K562 (cell line): ENCODE results near the gene TNFSF9. TPM values are rescaled to one million over a fixed set of nuclear protein-coding genes. Genes with fewer than 3 reads are reported as not detected.

Experiments
- ARHGAP35 ChIP-seq: fragments of 450-650 bp; IDR thresholded peaks from 2 replicates; pipeline ENCODE4 v1.6.1; 2018; ENCODE audit not compliant: partially characterized antibody
- ASH1L ChIP-seq: fragments of 450-650 bp; IDR thresholded peaks from 2 replicates; pipeline ENCODE4 v1.6.1; 2018; ENCODE audit warnings: borderline replicate concordance, mild to moderate bottlenecking, low read depth; ENCODE audit not compliant: partially characterized antibody
- DNMT1 ChIP-seq: fragments of 450-650 bp; IDR thresholded peaks from 2 replicates; pipeline ENCODE4 v1.6.1; 2016; ENCODE audit warnings: antibody characterized with exemption, mild to moderate bottlenecking
- E4F1 ChIP-seq: fragments of 250-450 bp; sonication (Bioruptor Pico); IDR thresholded peaks from 2 replicates; pipeline ENCODE4 v1.5.0; 2021; ENCODE audit warnings: mild to moderate bottlenecking, borderline replicate concordance
- ELF4 ChIP-seq: fragments of 450-650 bp; formaldehyde crosslinking; IDR thresholded peaks from 2 replicates; pipeline ENCODE4 v1.4.0; 2022; ENCODE audit warnings: missing genetic modification characterization
- MTA1 ChIP-seq: fragments of 450-650 bp; IDR thresholded peaks from 2 replicates; pipeline ENCODE4 v1.6.1; 2017; ENCODE audit warnings: borderline replicate concordance
- NFIC ChIP-seq: fragments of 450-650 bp; IDR thresholded peaks from 2 replicates; pipeline ENCODE4 v1.6.1; 2017; ENCODE audit warnings: mild to moderate bottlenecking, inconsistent platforms
- NKRF ChIP-seq: fragments of 450-650 bp; IDR thresholded peaks from 2 replicates; pipeline ENCODE4 v1.6.1; 2016; ENCODE audit warnings: borderline replicate concordance
- OTX1 ChIP-seq: fragments of 450-650 bp; formaldehyde crosslinking; IDR thresholded peaks from 2 replicates; pipeline ENCODE4 v1.4.0; 2022; ENCODE audit warnings: mild to moderate bottlenecking
- PHB2 ChIP-seq: fragments of 450-650 bp; IDR thresholded peaks from 2 replicates; pipeline ENCODE4 v1.6.1; 2017; ENCODE audit warnings: low read depth
- RBM39 ChIP-seq: fragments of 200-400 bp; formaldehyde crosslinking; optimal IDR thresholded peaks from 2 replicates; pipeline ENCODE3; 2018; ENCODE audit warnings: low read depth, low read length
- ZBTB5 ChIP-seq: fragments of 450-650 bp; IDR thresholded peaks from 2 replicates; pipeline ENCODE4 v1.6.1; 2017; ENCODE audit warnings: antibody characterized with exemption
- polyA plus RNA-seq, 8 experiments: library from polyadenylated mRNA; depleted of rRNA in 4 of 8; stranded (reverse) in 5 of 8; unstranded in 3 of 8; fragments of >200 nt; fragmentation: Nextera tagmentation in 2 of 8; fragmentation: Illumina TruSeq in 1 of 8; extraction: Ambion mirVana in 2 of 8; extraction: Trizol in 1 of 8; gene quantifications; 2 replicates each; pipeline versions ENCODE4 v1.2.1 to v1.2.3, GENCODE V29; 2011 to 2014; ENCODE audit warnings: inconsistent platforms in 1 of 8, missing spikeins in 1 of 8
- total RNA-seq, 7 experiments: library from RNA; depleted of rRNA in 6 of 7; stranded (reverse); fragments of >200 nt in 6 of 7; fragmentation: Illumina TruSeq in 2 of 7; extraction: Trizol in 2 of 7; gene quantifications; 2 replicates each; pipeline versions ENCODE4 v1.2.1 to v1.2.3, GENCODE V29; 2011 to 2021; ENCODE audit warnings: low replicate concordance in 1 of 7
- TF ChIP-seq, protein P1 (sequence below): sonication (generic); formaldehyde crosslinking; IDR thresholded peaks from 2 replicates; pipeline ENCODE4 v1.8.0; 2022; ENCODE audit warnings: mild to moderate bottlenecking, missing genetic modification reagents
- TF ChIP-seq, protein P2 (sequence below): sonication (generic); formaldehyde crosslinking; IDR thresholded peaks from 2 replicates; pipeline ENCODE4 v1.8.1; 2023; ENCODE audit warnings: mild to moderate bottlenecking, missing genetic modification reagents

TNFSF9 gene
- total and polyA plus RNA-seq, 9 of the 15 experiments (the other 6 are each of a cell fraction or from before 2014, with no cell fraction given): 1.4 to 17.9 (median 6.5) TPM

DNA sequence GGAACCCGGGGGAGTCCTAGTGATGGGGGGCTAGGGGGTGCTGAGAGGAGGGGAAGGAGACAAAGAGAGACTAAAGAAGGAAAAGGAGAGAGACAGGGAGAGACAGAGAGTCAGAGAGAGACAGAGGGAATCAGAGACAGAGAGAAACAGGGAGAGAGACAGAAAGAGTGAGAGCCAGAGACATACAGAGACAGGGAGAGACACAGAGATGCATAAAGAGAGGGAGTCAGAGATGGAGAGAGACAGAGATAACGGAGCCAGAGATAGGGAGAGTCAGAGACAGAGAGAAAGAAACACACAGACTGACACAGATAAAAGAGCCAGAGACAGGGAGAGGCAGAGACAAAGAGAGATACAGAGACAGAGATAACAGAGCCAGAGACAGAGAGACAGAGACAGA, 1.5 kb upstream of the TNFSF9 start (continued):
- 0 out of 2 replicates have a peak, but pooled peaks have one; percentile 52 for TF ChIP-seq NKRF
- peak; percentile 5; the same call in 1 of the 2 replicates for TF ChIP-seq OTX1 (CRISPR knock-in tag)
- peak; percentile 4; the same call in 1 of the 2 replicates for TF ChIP-seq NFIC
- TF ChIP-seq DNMT1: 0 out of 2 replicates have a peak, but pooled peaks have one; percentile 62
- TF ChIP-seq RBM39: no peak
- TF ChIP-seq, protein P1, sequence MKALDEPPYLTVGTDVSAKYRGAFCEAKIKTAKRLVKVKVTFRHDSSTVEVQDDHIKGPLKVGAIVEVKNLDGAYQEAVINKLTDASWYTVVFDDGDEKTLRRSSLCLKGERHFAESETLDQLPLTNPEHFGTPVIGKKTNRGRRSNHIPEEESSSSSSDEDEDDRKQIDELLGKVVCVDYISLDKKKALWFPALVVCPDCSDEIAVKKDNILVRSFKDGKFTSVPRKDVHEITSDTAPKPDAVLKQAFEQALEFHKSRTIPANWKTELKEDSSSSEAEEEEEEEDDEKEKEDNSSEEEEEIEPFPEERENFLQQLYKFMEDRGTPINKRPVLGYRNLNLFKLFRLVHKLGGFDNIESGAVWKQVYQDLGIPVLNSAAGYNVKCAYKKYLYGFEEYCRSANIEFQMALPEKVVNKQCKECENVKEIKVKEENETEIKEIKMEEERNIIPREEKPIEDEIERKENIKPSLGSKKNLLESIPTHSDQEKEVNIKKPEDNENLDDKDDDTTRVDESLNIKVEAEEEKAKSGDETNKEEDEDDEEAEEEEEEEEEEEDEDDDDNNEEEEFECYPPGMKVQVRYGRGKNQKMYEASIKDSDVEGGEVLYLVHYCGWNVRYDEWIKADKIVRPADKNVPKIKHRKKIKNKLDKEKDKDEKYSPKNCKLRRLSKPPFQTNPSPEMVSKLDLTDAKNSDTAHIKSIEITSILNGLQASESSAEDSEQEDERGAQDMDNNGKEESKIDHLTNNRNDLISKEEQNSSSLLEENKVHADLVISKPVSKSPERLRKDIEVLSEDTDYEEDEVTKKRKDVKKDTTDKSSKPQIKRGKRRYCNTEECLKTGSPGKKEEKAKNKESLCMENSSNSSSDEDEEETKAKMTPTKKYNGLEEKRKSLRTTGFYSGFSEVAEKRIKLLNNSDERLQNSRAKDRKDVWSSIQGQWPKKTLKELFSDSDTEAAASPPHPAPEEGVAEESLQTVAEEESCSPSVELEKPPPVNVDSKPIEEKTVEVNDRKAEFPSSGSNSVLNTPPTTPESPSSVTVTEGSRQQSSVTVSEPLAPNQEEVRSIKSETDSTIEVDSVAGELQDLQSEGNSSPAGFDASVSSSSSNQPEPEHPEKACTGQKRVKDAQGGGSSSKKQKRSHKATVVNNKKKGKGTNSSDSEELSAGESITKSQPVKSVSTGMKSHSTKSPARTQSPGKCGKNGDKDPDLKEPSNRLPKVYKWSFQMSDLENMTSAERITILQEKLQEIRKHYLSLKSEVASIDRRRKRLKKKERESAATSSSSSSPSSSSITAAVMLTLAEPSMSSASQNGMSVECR (CRISPR knock-in tag): no peak
- 0 out of 2 replicates have a peak, but pooled peaks have one; percentile 38 for TF ChIP-seq PHB2
- peak; percentile 73 for TF ChIP-seq ARHGAP35
- TF ChIP-seq E4F1 (CRISPR knock-in tag): no peak
- peak; percentile 43; the same call in 1 of the 2 replicates for TF ChIP-seq ZBTB5
- peak; percentile 61; the same call in 1 of the 2 replicates for TF ChIP-seq MTA1
- TF ChIP-seq ELF4 (CRISPR knock-in tag): peak; percentile 35; the same call in 1 of the 2 replicates
- TF ChIP-seq, protein P2, sequence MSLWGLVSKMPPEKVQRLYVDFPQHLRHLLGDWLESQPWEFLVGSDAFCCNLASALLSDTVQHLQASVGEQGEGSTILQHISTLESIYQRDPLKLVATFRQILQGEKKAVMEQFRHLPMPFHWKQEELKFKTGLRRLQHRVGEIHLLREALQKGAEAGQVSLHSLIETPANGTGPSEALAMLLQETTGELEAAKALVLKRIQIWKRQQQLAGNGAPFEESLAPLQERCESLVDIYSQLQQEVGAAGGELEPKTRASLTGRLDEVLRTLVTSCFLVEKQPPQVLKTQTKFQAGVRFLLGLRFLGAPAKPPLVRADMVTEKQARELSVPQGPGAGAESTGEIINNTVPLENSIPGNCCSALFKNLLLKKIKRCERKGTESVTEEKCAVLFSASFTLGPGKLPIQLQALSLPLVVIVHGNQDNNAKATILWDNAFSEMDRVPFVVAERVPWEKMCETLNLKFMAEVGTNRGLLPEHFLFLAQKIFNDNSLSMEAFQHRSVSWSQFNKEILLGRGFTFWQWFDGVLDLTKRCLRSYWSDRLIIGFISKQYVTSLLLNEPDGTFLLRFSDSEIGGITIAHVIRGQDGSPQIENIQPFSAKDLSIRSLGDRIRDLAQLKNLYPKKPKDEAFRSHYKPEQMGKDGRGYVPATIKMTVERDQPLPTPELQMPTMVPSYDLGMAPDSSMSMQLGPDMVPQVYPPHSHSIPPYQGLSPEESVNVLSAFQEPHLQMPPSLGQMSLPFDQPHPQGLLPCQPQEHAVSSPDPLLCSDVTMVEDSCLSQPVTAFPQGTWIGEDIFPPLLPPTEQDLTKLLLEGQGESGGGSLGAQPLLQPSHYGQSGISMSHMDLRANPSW (CRISPR knock-in tag): no peak
- no peak for TF ChIP-seq ASH1L
